ENCODE data around the gene RTKN.

Gene RTKN

GRCh38 chr2:74387346-74387745, 54.4 kb downstream of the RTKN start:
- H4K20me1 ChIP-seq (ENCODE audit: insufficient read depth, low read length), result peaks cover 15% of the 10 kb centered on the region; the same call in 1 of the 2 replicates
- H3K4me1 ChIP-seq (ENCODE audit: insufficient read depth, low read length), result peaks cover 31% of the 10 kb centered on the region
- peaks cover 26% of the 10 kb centered on the region for H3K36me3 ChIP-seq (ENCODE audit: insufficient read depth, low read length)
- no peak overlapping the region for H3K4me3 ChIP-seq (ENCODE audit: low read depth in 1 of 2, low read length in 2 of 2)
- DNase-seq, result no peak
- H3K79me2 ChIP-seq (ENCODE audit: insufficient read depth, low read length), result peaks cover 91% of the 10 kb centered on the region
- no peak overlapping the region for H3K27ac ChIP-seq (ENCODE audit: low read length)
- no peaks in the 10 kb centered on the region for H3K27me3 ChIP-seq (ENCODE audit: insufficient read depth, low read length, poor library complexity)
- no peaks in the 10 kb centered on the region for H3K9me3 ChIP-seq (ENCODE audit: insufficient read depth, low read length, severe bottlenecking)
- no peak for TF ChIP-seq CTCF (IDR thresholded peaks at IDR 0.05; ENCODE audit: borderline replicate concordance, extremely low read depth, low read length, poor library complexity, severe bottlenecking)
- TF ChIP-seq EZH2 (IDR thresholded peaks at IDR 0.05; ENCODE audit: borderline replicate concordance, low read depth, low read length, severe bottlenecking), result no peak
- H2AFZ ChIP-seq (ENCODE audit: low read depth, low read length), result no peak overlapping the region
- H3K4me2 ChIP-seq (ENCODE audit: insufficient read depth, low read length), result no peak overlapping the region
- ATAC-seq (ENCODE audit: insufficient read depth, low read depth), result no peak
- H3K9ac ChIP-seq (ENCODE audit: low read depth, low read length), result no peak overlapping the region

DNA sequence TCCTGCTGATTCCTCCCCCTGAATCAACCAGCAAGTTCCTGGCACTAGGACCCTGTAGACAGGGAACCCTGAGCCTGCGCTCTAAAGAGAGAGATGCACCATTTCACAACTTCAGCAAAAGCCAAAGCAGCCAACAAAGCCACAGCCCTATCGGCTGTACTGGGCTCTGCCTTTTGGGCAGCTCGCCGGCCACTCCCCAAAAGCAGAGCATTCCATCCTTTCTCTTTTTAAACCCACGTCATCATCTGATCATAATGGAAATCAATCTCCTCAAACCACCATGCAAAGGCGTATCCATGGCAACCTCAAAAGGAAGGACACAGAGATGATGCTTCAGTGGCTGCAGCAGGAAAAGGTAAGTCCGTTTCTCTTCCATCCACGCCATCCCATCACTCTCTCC, 56.3 kb downstream of the RTKN start:
- peaks cover 23% of the 10 kb centered on the region for H3K4me1 ChIP-seq (ENCODE audit: insufficient read depth, low read length)
- no peaks in the 10 kb centered on the region for H3K9me3 ChIP-seq (ENCODE audit: insufficient read depth, low read length, severe bottlenecking)
- no peak overlapping the region for H3K4me3 ChIP-seq (ENCODE audit: low read depth in 1 of 2, low read length in 2 of 2)
- no peak overlapping the region for H3K27ac ChIP-seq (ENCODE audit: low read length)
- H2AFZ ChIP-seq (ENCODE audit: low read depth, low read length), result no peak overlapping the region
- peaks cover 96% of the 10 kb centered on the region for H3K79me2 ChIP-seq (ENCODE audit: insufficient read depth, low read length)
- no peak for DNase-seq
- H4K20me1 ChIP-seq (ENCODE audit: insufficient read depth, low read length), result peaks cover 29% of the 10 kb centered on the region; the same call in 1 of the 2 replicates
- peaks cover 29% of the 10 kb centered on the region for H3K36me3 ChIP-seq (ENCODE audit: insufficient read depth, low read length)
- TF ChIP-seq CTCF (IDR thresholded peaks at IDR 0.05; ENCODE audit: borderline replicate concordance, extremely low read depth, low read length, poor library complexity, severe bottlenecking) (no peak), EZH2 (IDR thresholded peaks at IDR 0.05; ENCODE audit: borderline replicate concordance, low read depth, low read length, severe bottlenecking) (no peak)
- H3K4me2 ChIP-seq (ENCODE audit: insufficient read depth, low read length), result no peak overlapping the region
- H3K9ac ChIP-seq (ENCODE audit: low read depth, low read length), result no peak overlapping the region
- no peaks in the 10 kb centered on the region for H3K27me3 ChIP-seq (ENCODE audit: insufficient read depth, low read length, poor library complexity)
- no peak for ATAC-seq (ENCODE audit: insufficient read depth, low read depth)

DNA sequence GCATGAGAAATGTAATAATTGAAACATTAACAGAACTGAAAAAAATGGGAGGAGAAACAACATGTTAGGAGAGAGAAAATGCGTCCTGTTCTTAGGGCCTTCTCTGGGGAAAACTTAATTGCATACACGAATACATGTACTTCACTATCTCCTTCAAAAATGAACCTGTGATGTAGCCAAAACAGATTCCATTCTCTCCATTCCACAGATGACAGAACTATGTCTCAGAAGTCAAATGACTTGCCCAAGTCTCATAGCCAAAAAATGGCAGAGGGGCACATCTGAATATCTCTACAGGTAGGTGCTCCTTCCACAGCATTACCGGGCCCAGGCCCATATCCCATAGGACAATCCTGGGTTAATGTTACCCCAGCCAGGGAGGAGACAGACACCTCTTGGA, 57.7 kb downstream of the RTKN start:
- H3K27ac ChIP-seq (ENCODE audit: low read length), result no peak overlapping the region
- TF ChIP-seq EZH2 (IDR thresholded peaks at IDR 0.05; ENCODE audit: borderline replicate concordance, low read depth, low read length, severe bottlenecking) (no peak), CTCF (IDR thresholded peaks at IDR 0.05; ENCODE audit: borderline replicate concordance, extremely low read depth, low read length, poor library complexity, severe bottlenecking) (no peak)
- H3K9ac ChIP-seq (ENCODE audit: low read depth, low read length), result no peak overlapping the region
- no peak overlapping the region for H2AFZ ChIP-seq (ENCODE audit: low read depth, low read length)
- peaks cover 17% of the 10 kb centered on the region for H3K4me1 ChIP-seq (ENCODE audit: insufficient read depth, low read length)
- H3K79me2 ChIP-seq (ENCODE audit: insufficient read depth, low read length), result peaks cover 96% of the 10 kb centered on the region
- DNase-seq, result no peak
- H3K4me3 ChIP-seq (ENCODE audit: low read depth in 1 of 2, low read length in 2 of 2), result no peak overlapping the region
- ATAC-seq (ENCODE audit: insufficient read depth, low read depth), result no peak
- no peaks in the 10 kb centered on the region for H3K27me3 ChIP-seq (ENCODE audit: insufficient read depth, low read length, poor library complexity)
- H4K20me1 ChIP-seq (ENCODE audit: insufficient read depth, low read length), result peaks cover 39% of the 10 kb centered on the region
- H3K9me3 ChIP-seq (ENCODE audit: insufficient read depth, low read length, severe bottlenecking), result no peaks in the 10 kb centered on the region
- H3K4me2 ChIP-seq (ENCODE audit: insufficient read depth, low read length), result no peak overlapping the region
- H3K36me3 ChIP-seq (ENCODE audit: insufficient read depth, low read length), result peaks cover 25% of the 10 kb centered on the region

- Histone ChIP-seq H3K36me3 (ENCODE audit: insufficient read depth, low read length) (peaks cover 25% of the 10 kb centered on the region), H2AFZ (ENCODE audit: low read depth, low read length) (no peak overlapping the region), H3K27me3 (ENCODE audit: insufficient read depth, low read length, poor library complexity) (no peaks in the 10 kb centered on the region), H4K20me1 (ENCODE audit: insufficient read depth, low read length) (peaks cover 45% of the 10 kb centered on the region), H3K9me3 (ENCODE audit: insufficient read depth, low read length, severe bottlenecking) (no peaks in the 10 kb centered on the region), H3K4me1 (ENCODE audit: insufficient read depth, low read length) (peaks cover 11% of the 10 kb centered on the region), H3K79me2 (ENCODE audit: insufficient read depth, low read length) (peaks cover 91% of the 10 kb centered on the region), H3K27ac (ENCODE audit: low read length) (no peak overlapping the region), H3K9ac (ENCODE audit: low read depth, low read length) (no peak overlapping the region), H3K4me2 (ENCODE audit: insufficient read depth, low read length) (no peak overlapping the region), H3K4me3 (ENCODE audit: low read depth in 1 of 2, low read length in 2 of 2) (no peak overlapping the region)
- ATAC-seq (ENCODE audit: insufficient read depth, low read depth) (no peak), DNase-seq (no peak)
- TF ChIP-seq EZH2 (IDR thresholded peaks at IDR 0.05; ENCODE audit: borderline replicate concordance, low read depth, low read length, severe bottlenecking) (no peak), CTCF (IDR thresholded peaks at IDR 0.05; ENCODE audit: borderline replicate concordance, extremely low read depth, low read length, poor library complexity, severe bottlenecking) (no peak)
Measured at GRCh38 chr2:74383254-74383653, 58.5 kb downstream of the RTKN start.

Measured in DND-41 (cell line).